ENCODE measurements around the gene SPOCK1. TPM values are rescaled to one million over a fixed set of nuclear protein-coding genes. Genes with fewer than 3 reads are reported as not detected.

SPOCK1 gene
- total RNA-seq, 1 experiment from 2014 or later, result 0.27 TPM

GRCh38 chr5:137014731-137015130 is 484.4 kb downstream of the SPOCK1 start:
- no TSS peak for BruUV-seq (replicated peaks)
- no peak for DNase-seq (ENCODE audit: low read depth, low spot score)
- H3K27me3 ChIP-seq (ENCODE audit: insufficient read depth, low read length), result peaks cover 36% of the 10 kb centered on the region; the same call in 1 of the 2 replicates
- TF ChIP-seq CEBPB (IDR thresholded peaks at IDR 0.05; ENCODE audit: low read depth) (no peak), POLR2AphosphoS5 (IDR thresholded peaks at IDR 0.05; ENCODE audit: low read depth, low read length) (no peak), FOSL1 (IDR thresholded peaks at IDR 0.05; ENCODE audit: low read depth) (no peak), ATF3 (IDR thresholded peaks at IDR 0.05) (no peak)
- ATAC-seq, result no peak
- CTCF ChIA-PET, result no interaction called here
- no peak overlapping the region for H3K9ac ChIP-seq (ENCODE audit: low read length)
- H3K79me2 ChIP-seq (ENCODE audit: insufficient read depth, low read length), result no peaks in the 10 kb centered on the region
- no peak overlapping the region for H3K4me2 ChIP-seq (ENCODE audit: low read length)
- H3K27ac ChIP-seq (ENCODE audit: low read depth, low read length), result no peak overlapping the region
- no peaks in the 10 kb centered on the region for H3K4me1 ChIP-seq (ENCODE audit: control insufficient read depth in 1 of 2, insufficient read depth in 2 of 2, low read length in 2 of 2)
- no peaks in the 10 kb centered on the region for H3K9me3 ChIP-seq (ENCODE audit: control insufficient read depth in 1 of 2, insufficient read depth in 1 of 2, low read depth in 1 of 2, low read length in 2 of 2)
- no peaks in the 10 kb centered on the region for H3K9me2 ChIP-seq (ENCODE audit: insufficient read depth)
- RAD21 ChIA-PET (ENCODE audit: low non-redundant PET in 1 of 2, low total read pairs in 2 of 2, uncharacterized antibody in 2 of 2, unreplicated experiment in 2 of 2), result no interaction called here
- intact Hi-C loops (cut with micrococcal nuclease), result no loop called here
- H4K20me1 ChIP-seq (ENCODE audit: insufficient read depth), result no peaks in the 10 kb centered on the region
- no peak overlapping the region for H2AFZ ChIP-seq (ENCODE audit: low read depth, low read length, poor library complexity, severe bottlenecking)
- POLR2A ChIA-PET, result no interaction called here
- H3K36me3 ChIP-seq (ENCODE audit: control insufficient read depth in 1 of 2, insufficient read depth in 2 of 2, low read length in 2 of 2), result no peaks in the 10 kb centered on the region
- H3K4me3 ChIP-seq (replicated peaks in 1 of 2; ENCODE audit: low read depth in 1 of 2, low read length in 2 of 2), result no peak overlapping the region

GRCh38 chr5:137010226-137010625 is 488.9 kb downstream of the SPOCK1 start:
- no peak for ATAC-seq
- Histone ChIP-seq H3K9me3 (ENCODE audit: control insufficient read depth in 1 of 2, insufficient read depth in 1 of 2, low read depth in 1 of 2, low read length in 2 of 2) (no peaks in the 10 kb centered on the region), H3K79me2 (ENCODE audit: insufficient read depth, low read length) (no peaks in the 10 kb centered on the region), H3K4me1 (ENCODE audit: control insufficient read depth in 1 of 2, insufficient read depth in 2 of 2, low read length in 2 of 2) (no peaks in the 10 kb centered on the region), H3K36me3 (ENCODE audit: control insufficient read depth in 1 of 2, insufficient read depth in 2 of 2, low read length in 2 of 2) (no peaks in the 10 kb centered on the region), H3K27ac (ENCODE audit: low read depth, low read length) (no peak overlapping the region), H3K4me2 (ENCODE audit: low read length) (no peak overlapping the region), H3K9me2 (ENCODE audit: insufficient read depth) (no peaks in the 10 kb centered on the region), H3K4me3 (replicated peaks in 1 of 2; ENCODE audit: low read depth in 1 of 2, low read length in 2 of 2) (no peak overlapping the region), H3K27me3 (ENCODE audit: insufficient read depth, low read length) (peaks cover 33% of the 10 kb centered on the region; the same call in 1 of the 2 replicates), H3K9ac (ENCODE audit: low read length) (no peak overlapping the region), H4K20me1 (ENCODE audit: insufficient read depth) (no peaks in the 10 kb centered on the region), H2AFZ (ENCODE audit: low read depth, low read length, poor library complexity, severe bottlenecking) (no peak overlapping the region)
- ChIA-PET CTCF (no interaction called here), POLR2A (no interaction called here), RAD21 (ENCODE audit: low non-redundant PET in 1 of 2, low total read pairs in 2 of 2, uncharacterized antibody in 2 of 2, unreplicated experiment in 2 of 2) (no interaction called here)
- DNase-seq (ENCODE audit: low read depth, low spot score), result no peak
- BruUV-seq (replicated peaks), result no TSS peak
- intact Hi-C loops (cut with micrococcal nuclease), result no loop called here
- TF ChIP-seq SIN3A (IDR thresholded peaks at IDR 0.05; ENCODE audit: low read depth) (no peak), CEBPB (IDR thresholded peaks at IDR 0.05; ENCODE audit: low read depth) (no peak)

Measured in HCT116 (cell line).